H9 (cell line): ENCODE results near the gene PHOX2A. TPM values are rescaled to one million over a fixed set of nuclear protein-coding genes. Genes with fewer than 3 reads are reported as not detected.

Experiments used
- DNase-seq: peaks from one replicate; pipeline ENCODE4 v3.0.0-alpha.2; 2017
- H2AFZ ChIP-seq: one replicate; pipeline ENCODE4 v1.6.1; 2013; ENCODE audit warnings: mild to moderate bottlenecking, low read length, control low read depth, moderate library complexity
- H2AK5ac ChIP-seq: 2 replicates; pipeline ENCODE4 v1.6.1; 2013; ENCODE audit warnings: low read length, control low read depth, mixed read lengths; ENCODE audit not compliant: insufficient read length
- H2BK120ac ChIP-seq: one replicate; pipeline ENCODE4 v1.6.1; 2013; ENCODE audit warnings: low read depth, mild to moderate bottlenecking, low read length, control low read depth, inconsistent platforms; ENCODE audit not compliant: poor library complexity, severe bottlenecking
- H2BK12ac ChIP-seq: 2 replicates; pipeline ENCODE4 v1.6.1; 2013; ENCODE audit warnings: low read length, control low read depth, mixed read lengths, low read depth; ENCODE audit not compliant: insufficient read length
- H2BK15ac ChIP-seq: 2 replicates; pipeline ENCODE4 v1.6.1; 2013; ENCODE audit warnings: low read depth, low read length, control low read depth
- H2BK20ac ChIP-seq: one replicate; pipeline ENCODE4 v1.6.1; 2013; ENCODE audit warnings: low read depth, mild to moderate bottlenecking, low read length, control low read depth, inconsistent platforms; ENCODE audit not compliant: poor library complexity, severe bottlenecking
- H2BK5ac ChIP-seq: 2 replicates; pipeline ENCODE4 v1.6.1; 2013; ENCODE audit warnings: low read length, control low read depth, mixed read lengths; ENCODE audit not compliant: insufficient read length
- H3K14ac ChIP-seq: 2 replicates; pipeline ENCODE4 v1.6.1; 2013; ENCODE audit warnings: low read length, control low read depth; ENCODE audit not compliant: insufficient read depth
- H3K18ac ChIP-seq: 2 replicates; pipeline ENCODE4 v1.6.1; 2013; ENCODE audit warnings: low read depth, mild to moderate bottlenecking, mixed read lengths, low read length, control low read depth; ENCODE audit not compliant: insufficient read length
- H3K23ac ChIP-seq: 2 replicates; pipeline ENCODE4 v1.6.1; 2013; ENCODE audit warnings: low read length, control low read depth, mixed read lengths, low read depth; ENCODE audit not compliant: insufficient read length
- H3K23me2 ChIP-seq: 2 replicates; pipeline ENCODE4 v1.6.1; 2013; ENCODE audit warnings: low read depth, mild to moderate bottlenecking, mixed read lengths, low read length, control low read depth; ENCODE audit not compliant: insufficient read length, poor library complexity, severe bottlenecking
- H3K27ac ChIP-seq: 2 replicates; pipeline ENCODE4 v1.5.1; 2013; ENCODE audit warnings: low read length, control low read depth, mixed read lengths, low read depth; ENCODE audit not compliant: insufficient read length
- H3K27me3 ChIP-seq: 2 replicates; pipeline ENCODE4 v1.6.1; 2013; ENCODE audit warnings: low read length, control low read depth, inconsistent platforms; ENCODE audit not compliant: insufficient read depth
- H3K4ac ChIP-seq: 2 replicates; pipeline ENCODE4 v1.6.1; 2013; ENCODE audit warnings: low read depth, mild to moderate bottlenecking, control low read depth, inconsistent platforms, low read length, moderate library complexity
- H3K4me1 ChIP-seq: 2 replicates; pipeline ENCODE4 v1.6.1; 2013; ENCODE audit warnings: low read length, control low read depth, inconsistent platforms; ENCODE audit not compliant: insufficient read depth
- H3K4me2 ChIP-seq: 2 replicates; pipeline ENCODE4 v1.6.1; 2013; ENCODE audit warnings: low read length, control low read depth, mixed read lengths; ENCODE audit not compliant: insufficient read length, insufficient read depth
- H3K56ac ChIP-seq: 2 replicates; pipeline ENCODE4 v1.6.1; 2013; ENCODE audit warnings: low read depth, mild to moderate bottlenecking, mixed read lengths, low read length, control low read depth; ENCODE audit not compliant: insufficient read length
- H3K79me1 ChIP-seq: 2 replicates; pipeline ENCODE4 v1.6.1; 2013; ENCODE audit warnings: low read depth, mild to moderate bottlenecking, moderate library complexity, low read length, control low read depth, inconsistent platforms; ENCODE audit not compliant: insufficient read depth, poor library complexity, severe bottlenecking
- H3K79me2 ChIP-seq: 2 replicates; pipeline ENCODE4 v1.6.1; 2013; ENCODE audit warnings: low read length, control low read depth, inconsistent platforms; ENCODE audit not compliant: insufficient read depth
- H3K9ac ChIP-seq: 2 replicates; pipeline ENCODE4 v1.6.1; 2013; ENCODE audit warnings: low read length, control low read depth, mixed read lengths; ENCODE audit not compliant: insufficient read length; ENCODE audit errors: extremely low read depth
- H3K9me3 ChIP-seq: one replicate; pipeline ENCODE4 v1.6.1; 2013; ENCODE audit warnings: low read depth, low read length, inconsistent platforms; ENCODE audit not compliant: control insufficient read depth
- H3T11ph ChIP-seq: one replicate; pipeline ENCODE4 v1.6.1; 2013; ENCODE audit warnings: mild to moderate bottlenecking, low read length, control low read depth, inconsistent platforms
- H4K20me1 ChIP-seq: one replicate; pipeline ENCODE4 v1.6.1; 2013; ENCODE audit not compliant: control insufficient read depth, insufficient read length, insufficient read depth
- H4K5ac ChIP-seq: 2 replicates; pipeline ENCODE4 v1.6.1; 2013; ENCODE audit warnings: low read depth, mild to moderate bottlenecking, mixed read lengths, low read length, control low read depth; ENCODE audit not compliant: insufficient read length
- H4K8ac ChIP-seq: replicated peaks from 2 replicates; pipeline ENCODE4 v1.6.1; 2013; ENCODE audit warnings: low read length, control low read depth, mixed read lengths, low read depth; ENCODE audit not compliant: insufficient read length
- H4K91ac ChIP-seq: 2 replicates; pipeline ENCODE4 v1.6.1; 2013; ENCODE audit warnings: low read depth, mild to moderate bottlenecking, moderate library complexity, mixed read lengths, low read length, control low read depth; ENCODE audit not compliant: insufficient read length
- H3K27ac Mint-ChIP-seq, 3 experiments: 2 replicates in 2 of 3; 3 replicates in 1 of 3; pipeline ENCODE4 v1.8.0; 2020 to 2021; ENCODE audit warnings: mixed read lengths in 3 of 3, mild to moderate bottlenecking in 1 of 3, moderate library complexity in 1 of 3
- H3K27me3 Mint-ChIP-seq: 2 replicates; pipeline ENCODE4 v1.8.0; 2021; ENCODE audit warnings: low read depth, mild to moderate bottlenecking, moderate library complexity, mixed read lengths
- H3K36me3 Mint-ChIP-seq, 3 experiments: 2 replicates in 2 of 3; 3 replicates in 1 of 3; pipeline ENCODE4 v1.8.0; 2020 to 2021; ENCODE audit warnings: low read depth in 3 of 3, mixed read lengths in 3 of 3; ENCODE audit not compliant: insufficient read depth in 1 of 3
- H3K4me1 Mint-ChIP-seq, 2 experiments: 2 replicates each; pipeline ENCODE4 v1.8.0; 2020; ENCODE audit warnings: mixed read lengths in 2 of 2
- H3K4me3 Mint-ChIP-seq, 2 experiments: 2 replicates in 1 of 2; 3 replicates in 1 of 2; pipeline ENCODE4 v1.8.0; 2020 to 2021; ENCODE audit warnings: mild to moderate bottlenecking in 2 of 2, mixed read lengths in 2 of 2, moderate library complexity in 1 of 2
- H3K9me3 Mint-ChIP-seq, 2 experiments: 2 replicates in 1 of 2; 3 replicates in 1 of 2; pipeline ENCODE4 v1.8.0; 2020; ENCODE audit warnings: mild to moderate bottlenecking in 2 of 2, mixed read lengths in 2 of 2, moderate library complexity in 1 of 2
- CTCF ChIP-seq: fragments of 200-600 bp; sonication (generic); conservative IDR thresholded peaks from 3 replicates; pipeline ENCODE4 v1.8.0; 2021; ENCODE audit warnings: antibody characterized with exemption, mild to moderate bottlenecking
- WGBS: extraction: QIAGEN DNeasy Blood & Tissue Kit; methylation state at CpG from one replicate; pipeline ENCODE4 v1.1.7; 2013; ENCODE audit warnings: missing lambda C conversion rate, low lambda C conversion rate, mixed read lengths; ENCODE audit not compliant: insufficient read length; ENCODE audit errors: extremely low coverage; 5-methylcytosine and 5-hydroxymethylcytosine counted together
- total RNA-seq: library from RNA; stranded (reverse); gene quantifications from 2 replicates; pipeline ENCODE4 v1.2.1, GENCODE V29; 2021

PHOX2A gene
- total RNA-seq, 1 experiment from 2014 or later, result 1.4 TPM

GRCh38 chr11:72292106-72292785 lies 48.3 kb upstream of the PHOX2A start:
- no peaks in the 10 kb centered on the region for H3K9me3 Mint-ChIP-seq

More at GRCh38 chr11:72292106-72292785, 48.3 kb upstream of the PHOX2A start:
- H3K14ac ChIP-seq, result no peak overlapping the region
- no peak overlapping the region for H2AFZ ChIP-seq
- no peak overlapping the region for H3K4me3 Mint-ChIP-seq
- H3K18ac ChIP-seq, result no peak overlapping the region
- H3K79me2 ChIP-seq, result no peaks in the 10 kb centered on the region
- no peak overlapping the region for H2AK5ac ChIP-seq
- no peak overlapping the region for H2BK12ac ChIP-seq
- no peaks in the 10 kb centered on the region for H3K4me1 ChIP-seq
- no peaks in the 10 kb centered on the region for H3K4me1 Mint-ChIP-seq
- peaks cover 1% of the 10 kb centered on the region; the same call in 1 of the 2 replicates for H3K27me3 Mint-ChIP-seq
- no peak overlapping the region for H4K91ac ChIP-seq
- no peak overlapping the region for H3K4ac ChIP-seq
- no peak overlapping the region for H4K5ac ChIP-seq
- no peak overlapping the region for H2BK5ac ChIP-seq
- H3K23ac ChIP-seq, result no peak overlapping the region
- H3K9ac ChIP-seq, result no peak overlapping the region
- no peaks in the 10 kb centered on the region for H3K23me2 ChIP-seq
- no peaks in the 10 kb centered on the region for H3K79me1 ChIP-seq
- H3T11ph ChIP-seq, result no peak overlapping the region
- no peak overlapping the region for H2BK20ac ChIP-seq
- no peaks in the 10 kb centered on the region for H3K9me3 ChIP-seq
- no peak overlapping the region for H2BK15ac ChIP-seq
- H3K36me3 Mint-ChIP-seq, result peaks cover 0 to 25% (median 4%) of the 10 kb centered on the region in 3 experiments; a peak in 5 of 7 replicates
- no peak overlapping the region for H3K27ac ChIP-seq
- no peak overlapping the region for H3K4me2 ChIP-seq
- H2BK120ac ChIP-seq, result no peak overlapping the region
- TF ChIP-seq CTCF, result no peak
- no peak overlapping the region for H3K56ac ChIP-seq
- no peak for DNase-seq
- H4K20me1 ChIP-seq, result no peaks in the 10 kb centered on the region
- H4K8ac ChIP-seq, result no peak overlapping the region
- H3K27ac Mint-ChIP-seq, result peak overlapping the region in 1 of 3 experiments; percentile 79; a peak in 2 of 7 replicates
- WGBS, result no CpG with 5 or more reads among the region's 8 CpGs
- H3K27me3 ChIP-seq, result no peaks in the 10 kb centered on the region
